Fibroblast of mammary gland (primary cell): Measurements from ENCODE around the gene TFPI.

Source experiments
- DNase-seq: peaks from one replicate; pipeline ENCODE4 v3.0.0-alpha.2; 2010; ENCODE audit warnings: low read depth
- H3K4me3 ChIP-seq: 2 replicates; pipeline ENCODE4 v1.5.1; 2011; ENCODE audit warnings: low read depth, mild to moderate bottlenecking, low read length, moderate library complexity; ENCODE audit not compliant: control insufficient read depth
- CTCF ChIP-seq: conservative IDR thresholded peaks from 2 replicates; pipeline ENCODE4 v1.5.1; 2011; ENCODE audit warnings: low read depth, low read length, inconsistent platforms; ENCODE audit not compliant: control insufficient read depth, insufficient read depth

The TFPI gene

GRCh38 chr2:187509667-187510417, 44.4 kb downstream of the TFPI start:
- TF ChIP-seq CTCF: no peak
- H3K4me3 ChIP-seq: no peak overlapping the region
- no peak for DNase-seq

GRCh38 chr2:187506416-187506815, 47.8 kb downstream of the TFPI start:
- DNase-seq: no peak
- TF ChIP-seq CTCF: no peak
- no peak overlapping the region for H3K4me3 ChIP-seq

- H3K4me3 ChIP-seq: no peak overlapping the region
- DNase-seq: no peak
- TF ChIP-seq CTCF: no peak
Observed at GRCh38 chr2:187505065-187505672, 49.1 kb downstream of the TFPI start.

GRCh38 chr2:187504312-187504921, 49.8 kb downstream of the TFPI start:
- H3K4me3 ChIP-seq: no peak overlapping the region
- no peak for TF ChIP-seq CTCF
- DNase-seq: no peak

GRCh38 chr2:187503700-187504099, 50.5 kb downstream of the TFPI start:
- TF ChIP-seq CTCF: no peak
- DNase-seq: no peak
- H3K4me3 ChIP-seq: no peak overlapping the region

- no peak for DNase-seq
- H3K4me3 ChIP-seq: no peak overlapping the region
- TF ChIP-seq CTCF: no peak
Observed at GRCh38 chr2:187502467-187502866, 51.8 kb downstream of the TFPI start.
